Stimulated activated CD8-positive, alpha-beta memory T cell treated with anti-CD3 and anti-CD28 coated beads, Interleukin-2, amount 100 ng/mL, for 48 hours (primary cell): ENCODE results near the gene PDE4D.
"Not testable (repeated sequence)": the region's sequence is repeated elsewhere in the genome, so short reads cannot be mapped to it uniquely, and the experiment has no call there.

Source experiments
- DNase-seq, 2 donors: peaks; one replicate each; pipeline ENCODE4 v3.0.0-alpha.2; 2020; ENCODE audit warnings: low read depth in 2 of 2

PDE4D gene

DNA sequence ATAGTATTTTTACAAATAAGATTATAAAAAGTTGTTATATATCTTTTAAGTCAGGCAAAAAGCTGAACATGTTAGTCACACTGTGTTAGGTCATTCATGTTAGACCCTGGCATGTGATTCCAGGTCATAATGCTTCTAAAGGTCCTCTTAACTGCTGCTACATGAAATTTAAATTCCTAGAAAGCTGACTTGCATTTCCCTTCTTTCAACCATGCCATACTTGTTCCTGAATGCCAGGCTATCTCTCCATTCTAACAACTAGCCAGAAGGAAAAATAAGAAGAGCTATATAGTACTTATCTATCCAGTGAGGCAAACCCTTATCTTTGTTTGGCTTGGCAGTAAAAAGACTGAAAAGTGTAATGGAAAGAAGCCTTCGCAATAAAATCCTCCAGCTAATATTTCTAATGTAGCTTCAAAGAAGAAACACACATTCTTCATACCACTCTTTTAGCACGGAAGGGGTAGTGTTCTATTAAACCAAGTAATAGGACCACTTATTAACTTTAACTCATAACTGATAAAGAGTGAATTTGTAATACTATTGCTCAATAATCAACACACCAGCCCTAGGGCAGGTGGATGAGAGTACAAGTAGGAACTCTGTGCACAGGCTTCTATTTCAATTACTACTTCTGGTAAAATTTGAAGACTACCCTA is 310.2 kb downstream of the PDE4D start:
- no peak for DNase-seq

- DNase-seq: no peak
Observed at GRCh38 chr5:59582746-59583145, 310.8 kb downstream of the PDE4D start.

- no peak for DNase-seq
Observed at GRCh38 chr5:59579824-59580167, 313.7 kb downstream of the PDE4D start.

GRCh38 chr5:59579101-59579823 is 314.3 kb downstream of the PDE4D start:
- no peak for DNase-seq

DNA sequence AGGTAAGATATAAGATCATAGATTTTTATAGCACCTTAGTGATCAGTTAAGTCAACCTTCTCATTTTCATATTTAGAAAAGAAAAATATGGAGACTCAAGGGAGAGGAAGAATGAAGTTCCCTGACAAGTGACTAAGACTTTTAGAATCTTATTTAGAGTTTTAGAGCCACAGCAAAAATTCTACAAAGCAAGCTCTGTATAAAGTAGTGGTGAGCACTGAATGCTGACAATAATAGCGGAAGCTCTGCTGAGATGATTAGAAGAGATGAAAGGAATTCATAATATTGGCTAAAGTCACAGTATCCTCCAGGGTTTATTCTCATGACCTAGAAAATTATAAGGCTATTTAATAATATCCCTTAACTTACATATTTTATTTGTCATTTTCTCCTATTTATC is 316.0 kb downstream of the PDE4D start:
- DNase-seq: no peak

GRCh38 chr5:59575648-59576445 is 317.7 kb downstream of the PDE4D start:
- DNase-seq: no peak

- not testable (repeated sequence) for DNase-seq
Observed at GRCh38 chr5:59573509-59573908, 320.0 kb downstream of the PDE4D start.

GRCh38 chr5:59571067-59571466 is 322.5 kb downstream of the PDE4D start:
- DNase-seq: no peak

GRCh38 chr5:59569608-59570334 is 323.8 kb downstream of the PDE4D start:
- DNase-seq: no peak

DNA sequence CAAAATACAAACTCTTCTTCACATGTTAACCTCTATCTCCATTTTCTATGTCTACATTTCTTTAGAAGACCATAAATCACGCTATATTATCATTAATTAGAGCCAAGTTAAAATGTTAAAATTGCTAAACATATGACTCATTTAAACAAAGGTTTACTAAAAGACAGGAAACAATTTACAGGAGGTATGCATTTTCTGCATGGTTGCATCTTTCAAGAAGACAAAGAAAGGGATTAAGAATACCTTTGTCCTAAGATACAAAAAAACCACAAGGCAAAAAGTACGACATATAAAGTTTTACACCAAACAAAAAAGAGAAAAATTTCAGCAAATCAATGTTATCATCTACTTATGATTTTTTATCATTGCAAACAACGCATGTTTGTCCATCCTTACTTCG is 324.4 kb downstream of the PDE4D start:
- DNase-seq: no peak

- no peak for DNase-seq
Observed at GRCh38 chr5:59568161-59568560, 325.4 kb downstream of the PDE4D start.

- DNase-seq: no peak
Observed at GRCh38 chr5:59565551-59565950, 328.0 kb downstream of the PDE4D start.

GRCh38 chr5:59564895-59565294 is 328.6 kb downstream of the PDE4D start:
- DNase-seq: no peak

DNA sequence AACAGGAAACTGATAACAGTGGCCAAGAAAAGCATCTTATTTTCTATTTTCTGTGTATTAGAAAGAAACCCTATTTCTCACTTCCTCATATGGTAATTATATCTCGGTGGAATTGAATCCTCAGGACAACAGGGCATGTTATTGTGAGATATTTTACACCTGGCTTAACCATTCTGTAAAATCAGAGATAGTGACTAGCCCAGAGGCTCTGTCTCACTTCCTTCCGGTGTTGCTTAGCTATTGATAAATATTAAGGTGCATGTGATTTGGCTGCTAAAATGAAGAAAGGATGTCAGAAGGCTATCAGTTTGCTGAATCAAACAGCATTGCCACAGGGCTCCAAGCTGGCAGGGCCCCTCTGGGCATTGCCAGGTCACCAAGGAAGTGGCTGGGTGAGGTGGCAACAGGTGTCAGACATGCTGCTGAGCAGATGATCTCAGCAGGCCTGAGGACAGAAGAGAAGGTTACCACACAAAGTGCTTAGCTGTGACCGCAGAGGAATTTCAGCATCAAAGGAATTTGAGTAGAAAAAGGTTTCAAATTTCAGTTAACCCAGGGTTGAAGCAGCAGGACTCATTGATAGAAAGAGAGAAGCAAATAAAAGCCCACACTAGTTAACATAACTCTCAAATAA is 330.7 kb downstream of the PDE4D start:
- peak in 1 of 2 donors; percentile 1 for DNase-seq

DNA sequence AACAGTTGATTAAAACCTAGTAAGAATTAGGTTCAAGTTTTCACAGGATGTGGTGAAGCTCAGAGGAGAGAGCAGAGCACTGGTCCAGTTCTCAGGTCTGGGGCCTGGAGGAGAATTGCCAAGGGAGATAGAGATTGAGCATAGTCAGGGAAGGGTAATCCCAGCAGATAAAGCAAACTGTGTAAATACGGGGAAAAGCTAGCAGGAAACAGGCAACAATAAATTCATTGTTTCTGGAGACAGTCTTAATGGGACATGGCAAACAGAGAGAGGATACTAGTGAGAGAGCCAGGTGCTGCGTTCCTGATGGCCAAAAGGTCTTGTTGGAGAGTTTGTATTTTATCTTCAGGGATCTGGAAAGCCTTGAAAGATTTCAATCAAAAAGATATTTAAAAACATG is 333.0 kb downstream of the PDE4D start:
- no peak for DNase-seq

- DNase-seq: no peak
Observed at GRCh38 chr5:59559847-59560246, 333.7 kb downstream of the PDE4D start.

- no peak for DNase-seq
Observed at GRCh38 chr5:59559323-59559722, 334.2 kb downstream of the PDE4D start.

- DNase-seq: no peak
Observed at GRCh38 chr5:59558501-59558900, 335.0 kb downstream of the PDE4D start.

DNA sequence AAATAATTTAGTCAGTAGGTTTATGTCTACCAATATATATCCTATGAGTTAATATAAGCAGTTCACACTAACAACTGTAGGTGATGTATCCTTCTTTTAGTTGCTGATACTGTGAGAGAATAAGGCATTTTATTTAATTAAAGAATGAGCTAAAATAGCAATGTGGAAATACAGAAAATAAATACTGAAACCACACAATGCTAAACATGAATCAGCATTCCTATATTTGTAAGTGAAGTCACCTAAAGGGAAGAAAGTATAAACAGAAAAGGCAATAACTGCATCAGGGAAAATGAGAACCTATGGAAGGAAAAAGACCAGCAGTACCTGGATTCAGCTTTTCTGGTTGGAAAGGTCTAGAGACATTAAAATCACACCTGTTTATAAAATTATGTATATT is 336.0 kb downstream of the PDE4D start:
- DNase-seq: no peak

GRCh38 chr5:59555596-59555995 is 337.9 kb downstream of the PDE4D start:
- no peak for DNase-seq

DNA sequence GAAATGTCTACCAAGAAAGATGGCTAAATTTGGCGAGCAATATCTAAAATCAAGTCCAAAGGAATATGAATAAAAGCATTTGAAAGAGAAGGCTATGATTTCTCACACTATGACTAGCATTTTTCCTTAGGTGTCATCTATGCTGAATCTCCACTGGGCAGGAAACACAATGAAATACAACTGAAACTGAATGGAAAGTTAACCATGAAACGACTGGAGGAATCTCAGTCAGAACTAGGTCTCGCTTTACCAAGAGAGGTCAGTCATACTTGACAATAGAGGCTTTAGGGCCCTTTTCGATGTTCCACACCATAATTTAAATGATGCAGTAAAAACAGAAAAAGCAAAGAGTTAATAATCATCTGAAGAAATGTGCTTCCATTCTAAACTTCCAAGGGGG is 339.0 kb downstream of the PDE4D start:
- DNase-seq: no peak

DNA sequence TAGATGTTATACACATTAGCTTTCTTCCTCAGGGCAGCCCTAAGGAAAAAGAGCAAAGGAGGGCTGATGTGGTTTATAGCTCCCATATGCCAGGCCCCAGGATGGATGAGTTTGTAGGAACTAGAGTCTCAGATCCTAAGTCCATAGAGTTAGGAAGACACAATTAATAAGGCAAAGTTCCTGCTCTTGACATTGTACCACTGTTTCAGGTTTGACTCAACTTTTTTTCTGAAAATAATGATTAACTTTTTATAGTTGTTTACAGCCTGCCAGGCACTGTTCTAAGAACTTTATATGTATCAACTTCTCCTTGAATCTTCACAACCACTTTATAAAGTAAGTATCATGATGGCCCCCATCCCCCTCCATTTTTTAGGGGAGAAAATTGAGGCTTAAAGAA is 339.5 kb downstream of the PDE4D start:
- DNase-seq: no peak
